Measurements from ENCODE around the gene C19orf33. TPM values are rescaled to one million over a fixed set of nuclear protein-coding genes. Genes with fewer than 3 reads are reported as not detected.

Gene C19orf33
- total and polyA plus RNA-seq, 2 experiments from 2014 or later = 58.9 to 72.2 TPM

- Mint-ChIP-seq H3K27ac (no peak overlapping the region), H3K27me3 (ENCODE audit: insufficient read depth, low read depth, poor library complexity) (peaks cover 24% of the 10 kb centered on the region), H3K36me3 (ENCODE audit: low read depth) (peaks cover 6% of the 10 kb centered on the region; the same call in 2 of the 3 replicates), H3K4me3 (no peak overlapping the region), H3K4me1 (no peaks in the 10 kb centered on the region; the same call in 2 of the 3 replicates), H3K9me3 (no peaks in the 10 kb centered on the region; the same call in 1 of the 3 replicates)
- DNase-seq (ENCODE audit: low spot score) (no peak), ATAC-seq (no peak)
- Histone ChIP-seq H2AFZ (no peak overlapping the region), H3K36me3 (ENCODE audit: insufficient read depth) (0 out of 2 replicates have a peak, but pooled peaks cover 3% of the 10 kb centered on the region), H3K27ac (ENCODE audit: low read depth) (no peak overlapping the region), H3K27me3 (ENCODE audit: insufficient read depth) (no peaks in the 10 kb centered on the region; the same call in 1 of the 2 replicates), H4K20me1 (replicated peaks; ENCODE audit: insufficient read depth) (peaks cover 3% of the 10 kb centered on the region), H3K4me3 (no peak overlapping the region), H3K9me2 (ENCODE audit: insufficient read depth) (no peaks in the 10 kb centered on the region), H3K4me2 (no peak overlapping the region), H3F3A (replicated peaks; ENCODE audit: low read depth) (peaks cover 13% of the 10 kb centered on the region; the same call in 1 of the 2 replicates), H3K79me2 (replicated peaks; ENCODE audit: insufficient read depth) (0 out of 2 replicates have a peak, but pooled peaks cover 6% of the 10 kb centered on the region), H3K4me1 (ENCODE audit: insufficient read depth) (peaks cover 14% of the 10 kb centered on the region)
- TF ChIP-seq STAT1 (IDR thresholded peaks at IDR 0.05; ENCODE audit: unreplicated experiment) = no peak
- no peak for TF ChIP-seq NANOG (IDR thresholded peaks at IDR 0.05; ENCODE audit: borderline replicate concordance)
- TF ChIP-seq CTCF (conservative IDR thresholded peaks at IDR 0.05; ENCODE audit: low read depth in 2 of 2) = no peak
- no peak for TF ChIP-seq EZH2phosphoT487 (IDR thresholded peaks at IDR 0.05; ENCODE audit: unreplicated experiment)
- TF ChIP-seq ZNF114 (CRISPR knock-in tag; IDR thresholded peaks at IDR 0.05) = no peak
- TF ChIP-seq JUNB (IDR thresholded peaks at IDR 0.05; ENCODE audit: unreplicated experiment) = no peak
- TF ChIP-seq POLR2AphosphoS5 (IDR thresholded peaks at IDR 0.05; ENCODE audit: low read depth) = no peak
- TF ChIP-seq ZNF331 (CRISPR knock-in tag; IDR thresholded peaks at IDR 0.05; ENCODE audit: low read depth) = no peak
- TF ChIP-seq REST (IDR thresholded peaks at IDR 0.05; ENCODE audit: unreplicated experiment) = no peak
- TF ChIP-seq CREB1 (CRISPR knock-in tag; IDR thresholded peaks at IDR 0.05; ENCODE audit: low read depth) = no peak
- TF ChIP-seq ETS1 (IDR thresholded peaks at IDR 0.05) = no peak
- no peak for TF ChIP-seq EZH2 (IDR thresholded peaks at IDR 0.05; ENCODE audit: low read depth, unreplicated experiment)
- TF ChIP-seq ZNF462 (CRISPR knock-in tag; IDR thresholded peaks at IDR 0.05) = no peak
Measured at GRCh38 chr19:38307076-38307475, 3.0 kb downstream of the C19orf33 start.

All from GM23338 (cell line).